HepG2 (cell line): ENCODE data around the gene WFDC1. TPM values are rescaled to one million over a fixed set of nuclear protein-coding genes. Genes with fewer than 3 reads are reported as not detected.

Source experiments
- ATAC-seq: fragments of 200-7000 bp; cut with Tn5 transposase; 3 replicates; pipeline ENCODE4 v1.9.1; 2020; ENCODE audit warnings: mild to moderate bottlenecking, moderate library complexity
- BruUV-seq: library from RNA; stranded (reverse); fragments of 400-500 nt; replicated peaks from 2 replicates; lab custom pipeline; 2021; lab: Mats Ljungman, UMichigan
- CTCF ChIA-PET: fragments of 300-600 bp; formaldehyde crosslinking; extraction: SDS; loops from one replicate; lab custom pipeline; 2021; ENCODE audit warnings: low total read pairs, inconsistent platforms, low intra/inter-chr PET ratio; lab: Yijun Ruan, JAX
- POLR2A ChIA-PET: fragments of 350-600 bp; sonication (Branson Sonifier 250); formaldehyde crosslinking; loops from one replicate; lab custom pipeline; 2020; ENCODE audit warnings: antibody characterized with exemption, inconsistent platforms; lab: Yijun Ruan, JAX
- DNase-seq: peaks from one replicate; pipeline ENCODE4 v3.0.0-alpha.2; 2015; ENCODE audit warnings: low spot score
- FAIRE-seq: peaks from 3 replicates; lab custom pipeline; 2011; peaks lifted over from hg19 to GRCh38; lab: Jason Lieb, UNC
- H2AFZ ChIP-seq: one replicate; pipeline ENCODE4 v1.6.1; 2011; ENCODE audit warnings: low read length, inconsistent platforms
- H3K27ac ChIP-seq: fragments of 300-600 bp; 3 replicates; pipeline ENCODE4 v1.8.0; 2011; ENCODE audit warnings: mixed run types, mild to moderate bottlenecking, mixed read lengths, low read length, inconsistent platforms; ENCODE audit not compliant: insufficient read depth; ENCODE audit errors: extremely low read length
- H3K27me3 ChIP-seq, 2 experiments: fragments of 200-600 bp in 1 of 2; 2 replicates in 1 of 2; 3 replicates in 1 of 2; pipeline versions ENCODE4 v1.6.0 to v1.8.0; 2011; ENCODE audit warnings: low read length in 2 of 2, mild to moderate bottlenecking in 2 of 2, moderate library complexity in 2 of 2, inconsistent platforms in 1 of 2; ENCODE audit not compliant: insufficient read depth in 2 of 2, control insufficient read depth in 1 of 2
- H3K36me3 ChIP-seq, 2 experiments: fragments of 200-600 bp in 1 of 2; replicated peaks in 1 of 2; 2 replicates in 1 of 2; 3 replicates in 1 of 2; pipeline versions ENCODE4 v1.5.1 to v1.8.0; 2011; ENCODE audit warnings: low read length in 2 of 2, inconsistent platforms in 1 of 2; ENCODE audit not compliant: insufficient read depth in 2 of 2, control insufficient read depth in 1 of 2
- H3K4me1 ChIP-seq: 2 replicates; pipeline ENCODE4 v1.5.1; 2012; ENCODE audit warnings: low read length, inconsistent platforms; ENCODE audit not compliant: insufficient read depth
- H3K4me2 ChIP-seq: 2 replicates; pipeline ENCODE4 v1.6.0; 2011; ENCODE audit warnings: low read depth, low read length, inconsistent platforms
- H3K4me3 ChIP-seq, 3 experiments: fragments of 200-600 bp in 1 of 3; sonication (generic), shearing (Covaris generic) in 1 of 3; replicated peaks in 1 of 3; 2 replicates each; pipeline ENCODE4 v1.5.1; 2011 to 2016; ENCODE audit warnings: low read length in 3 of 3, inconsistent platforms in 2 of 3, low read depth in 2 of 3, mild to moderate bottlenecking in 2 of 3, control low read depth in 1 of 3, mixed read lengths in 1 of 3; ENCODE audit not compliant: insufficient read depth in 1 of 3
- H3K79me2 ChIP-seq: one replicate; pipeline ENCODE4 v1.6.1; 2011; ENCODE audit warnings: low read length, inconsistent platforms; ENCODE audit not compliant: insufficient read depth
- H3K9ac ChIP-seq: 2 replicates; pipeline ENCODE4 v1.6.0; 2011; ENCODE audit warnings: mild to moderate bottlenecking, low read depth, low read length, inconsistent platforms; ENCODE audit not compliant: insufficient read depth
- H3K9me3 ChIP-seq: 2 replicates; pipeline ENCODE4 v1.5.1; 2012; ENCODE audit warnings: mild to moderate bottlenecking, low read length
- H4K20me1 ChIP-seq: 2 replicates; pipeline ENCODE4 v1.6.0; 2011; ENCODE audit warnings: inconsistent platforms, mild to moderate bottlenecking, low read length, moderate library complexity; ENCODE audit not compliant: insufficient read depth
- GABPB1 ChIP-seq: IDR thresholded peaks from 2 replicates; pipeline ENCODE4 v1.6.1; 2016; ENCODE audit warnings: mild to moderate bottlenecking, missing genetic modification reagents, moderate library complexity, missing compliant biosample characterization
- GRHL1 ChIP-seq: sonication (generic); formaldehyde crosslinking; conservative IDR thresholded peaks from 2 replicates; pipeline ENCODE4 v1.8.0; 2022; ENCODE audit warnings: missing genetic modification reagents
- IRF2 ChIP-seq: IDR thresholded peaks from 2 replicates; pipeline ENCODE4 v1.6.1; 2018; ENCODE audit warnings: missing genetic modification reagents, missing compliant biosample characterization
- PCBP2 ChIP-seq: fragments of 200-400 bp; formaldehyde crosslinking; optimal IDR thresholded peaks from 2 replicates; pipeline ENCODE3; 2018; ENCODE audit warnings: low read length, low read depth; ENCODE audit not compliant: poor library complexity, severe bottlenecking
- ZEB1 ChIP-seq: IDR thresholded peaks from 2 replicates; pipeline ENCODE4 v1.6.1; 2012; ENCODE audit warnings: mild to moderate bottlenecking, low read depth, inconsistent platforms; ENCODE audit not compliant: insufficient replicate concordance
- ZNF879 ChIP-seq: sonication (generic); formaldehyde crosslinking; IDR thresholded peaks from 2 replicates; pipeline ENCODE4 v1.8.1; 2023; ENCODE audit warnings: missing genetic modification reagents
- WGBS: methylation state at CpG from one replicate; pipeline ENCODE4 v1.1.6; 2017; ENCODE audit warnings: low lambda C conversion rate; 5-methylcytosine and 5-hydroxymethylcytosine counted together
- in situ Hi-C: cut with HindIII; loops from 2 replicates; pipeline ENCODE4 v1.10.0; 2017; ENCODE audit warnings: low pct_unique_long_range_greater_than_20kb; ENCODE audit not compliant: extremely low pct_ligation_motif_present
- intact Hi-C: fragments of 100-400 bp; cut with micrococcal nuclease; formaldehyde crosslinking; loops from one replicate; pipeline ENCODE4 v1.10.0; 2022; ENCODE audit not compliant: unreplicated experiment
- polyA plus RNA-seq, 8 experiments: library from polyadenylated mRNA; depleted of rRNA in 3 of 8; stranded (reverse) in 7 of 8; unstranded in 1 of 8; fragments of >200 nt; fragmentation: Illumina TruSeq in 4 of 8; extraction: Trizol in 4 of 8; gene quantifications; 2 replicates each; pipeline versions ENCODE4 v1.2.1 to v1.2.3, GENCODE V29; 2011 to 2016; ENCODE audit warnings: low read depth in 4 of 8, missing spikeins in 1 of 8, mixed read lengths in 1 of 8; ENCODE audit not compliant: insufficient read depth in 1 of 8
- total RNA-seq, 5 experiments: library from RNA; depleted of rRNA; stranded (reverse); fragments of >200 nt; fragmentation: Illumina TruSeq; extraction: Trizol; gene quantifications; 2 replicates each; pipeline ENCODE4 v1.2.3, GENCODE V29; 2016; ENCODE audit warnings: low read depth in 1 of 5

Gene WFDC1
- total and polyA plus RNA-seq, 2 of the 13 experiments (the other 11 are each of a cell fraction or from before 2014, with no cell fraction given), result not detected

DNA sequence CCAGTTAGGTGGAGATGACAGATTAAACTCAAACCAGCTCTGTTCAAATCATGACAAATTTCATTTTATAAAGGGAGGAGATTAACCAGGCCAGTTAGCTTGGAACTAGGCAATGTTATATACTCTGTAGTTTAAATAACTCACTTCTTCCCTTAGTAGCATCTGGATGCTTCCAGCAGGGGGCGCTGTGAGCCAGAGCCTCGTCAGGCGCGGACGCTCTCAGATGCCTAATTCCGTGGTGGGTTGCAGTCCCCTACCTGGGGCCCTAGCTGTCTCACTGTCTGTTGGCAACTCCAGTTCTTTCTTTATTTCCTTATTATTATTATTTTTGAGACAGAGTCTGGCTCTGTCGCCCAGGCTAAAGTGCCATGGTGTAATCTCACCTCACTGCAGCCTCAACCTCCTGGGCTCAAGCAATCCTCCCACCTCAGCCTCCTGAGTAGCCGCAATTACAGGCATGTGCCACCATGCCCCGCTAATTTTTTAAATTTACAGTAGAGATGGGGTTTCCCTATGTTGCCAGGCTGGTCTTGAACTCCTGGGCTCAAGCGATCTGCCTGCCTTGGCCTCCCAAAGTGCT lies 17.3 kb upstream of the WFDC1 start (continued):
- TF ChIP-seq ZNF879 (CRISPR knock-in tag) (no peak), PCBP2 (no peak), IRF2 (CRISPR knock-in tag) (no peak)

DNA sequence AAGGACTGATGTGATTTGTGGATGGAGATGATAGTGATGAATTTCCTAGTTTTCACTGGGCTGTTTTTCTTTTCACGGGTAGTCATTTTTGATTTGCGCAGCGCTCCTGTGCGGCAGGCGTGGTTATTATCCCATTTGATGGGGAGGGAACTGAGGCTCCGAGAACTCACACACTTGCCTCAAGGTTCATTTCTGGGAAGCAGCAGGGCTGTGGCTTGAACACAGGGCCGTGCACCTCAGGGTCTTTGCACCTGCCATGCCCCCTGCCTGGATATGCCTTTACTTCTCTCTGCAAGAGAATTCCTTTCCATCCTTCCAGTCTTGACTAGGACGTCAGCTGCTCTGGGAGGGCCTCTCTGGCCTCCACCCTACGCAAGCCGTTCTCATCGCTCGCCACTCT lies 16.3 kb upstream of the WFDC1 start:
- no peaks in the 10 kb centered on the region for H3K9me3 ChIP-seq
- ATAC-seq (no peak), DNase-seq (no peak), FAIRE-seq (no peak)
- no peak overlapping the region for H3K9ac ChIP-seq
- no peaks in the 10 kb centered on the region; the same call in 1 of the 2 replicates for H4K20me1 ChIP-seq
- no peak overlapping the region for H3K27ac ChIP-seq
- H3K79me2 ChIP-seq, result no peaks in the 10 kb centered on the region
- H3K4me1 ChIP-seq, result no peaks in the 10 kb centered on the region
- POLR2A ChIA-PET, result no interaction called here
- no peak overlapping the region for H3K4me2 ChIP-seq
- 58% methylated on average over 12 of the region's 12 CpGs for WGBS
- intact Hi-C loops (no loop called here), in situ Hi-C loops (loop anchor here (5.0 kb wide), 1 partner anchor 204 kb away; no protein-coding TSS in a partner anchor)
- no peaks in the 10 kb centered on the region for H3K36me3 ChIP-seq
- TF ChIP-seq GABPB1 (CRISPR knock-in tag) (no peak), GRHL1 (CRISPR knock-in tag) (no peak), ZEB1 (no peak)
- H2AFZ ChIP-seq, result no peak overlapping the region
- no TSS peak for BruUV-seq
- H3K4me3 ChIP-seq, result no peak overlapping the region
- H3K27me3 ChIP-seq, result peaks cover 0 to 49% of the 10 kb centered on the region in 2 experiments; a peak in 3 of 5 replicates
- CTCF ChIA-PET, result interaction anchor here (3.6 kb wide), 1 partner anchor 206 kb away, joined by 62 read pairs; no protein-coding TSS in a partner anchor
